GM10266 (cell line): Measurements from ENCODE around the gene B4GALNT2.
A peak's percentile ranks its signal among the peaks of the same experiment; 100 is the strongest.
"Not testable (repeated sequence)": the region's sequence is repeated elsewhere in the genome, so short reads cannot be mapped to it uniquely, and the experiment has no call there.

Source experiments
- DNase-seq: peaks from one replicate; pipeline ENCODE4 v3.0.0; 2012; ENCODE audit errors: extremely low spot score
- CTCF ChIP-seq: IDR thresholded peaks from 2 replicates; pipeline ENCODE4 v1.5.1; 2012; ENCODE audit warnings: mild to moderate bottlenecking, low read depth; ENCODE audit not compliant: control insufficient read depth, insufficient read depth; ENCODE audit errors: missing control alignments

The B4GALNT2 gene

GRCh38 chr17:49168706-49169105 lies 36.1 kb downstream of the B4GALNT2 start:
- TF ChIP-seq CTCF: no peak
- DNase-seq: no peak

DNA sequence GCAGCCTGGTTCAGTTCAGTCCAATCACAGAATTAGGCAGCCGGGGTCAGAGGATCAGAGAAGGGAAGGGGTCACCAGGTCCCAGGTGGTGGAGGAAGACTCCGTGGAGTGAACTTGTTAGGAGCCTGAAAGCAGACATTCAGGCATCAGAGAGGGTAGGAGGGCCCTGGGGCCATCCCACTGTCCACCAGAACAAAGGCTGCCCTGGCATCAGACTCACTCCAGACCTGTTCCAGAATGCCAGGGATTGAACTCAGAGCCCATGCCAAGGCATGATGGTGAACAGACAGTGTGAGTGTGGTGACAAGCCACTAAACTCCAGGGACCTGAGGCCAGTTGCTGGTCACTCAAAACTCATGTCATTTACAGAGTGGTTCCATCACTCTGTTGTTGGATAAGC lies 37.6 kb downstream of the B4GALNT2 start:
- DNase-seq: no peak
- no peak for TF ChIP-seq CTCF

GRCh38 chr17:49170711-49171110 lies 38.1 kb downstream of the B4GALNT2 start:
- not testable (repeated sequence) for DNase-seq

DNA sequence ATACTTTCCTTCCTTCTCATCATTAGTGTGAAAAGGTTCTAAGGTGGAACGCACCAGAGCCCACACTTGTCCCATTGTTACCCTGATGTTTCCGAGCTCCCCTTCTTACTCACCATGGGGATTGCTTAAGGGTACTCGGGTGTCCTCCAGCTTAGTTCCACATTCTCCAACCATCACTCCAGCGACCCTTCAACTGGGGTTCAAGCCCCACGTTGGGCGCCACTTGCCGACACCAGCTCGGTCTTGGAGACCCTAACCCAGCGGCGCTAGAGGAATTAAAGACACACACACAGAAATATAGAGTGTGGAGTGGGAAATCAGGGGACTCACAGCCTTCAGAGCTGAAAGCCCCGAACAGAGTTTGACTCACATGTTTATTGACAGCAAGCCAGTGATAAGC lies 43.4 kb downstream of the B4GALNT2 start:
- not testable (repeated sequence) for DNase-seq

- peak; percentile 62 for DNase-seq
- peak; percentile 79 for TF ChIP-seq CTCF
Observed at GRCh38 chr17:49180303-49180702, 47.7 kb downstream of the B4GALNT2 start.

DNA sequence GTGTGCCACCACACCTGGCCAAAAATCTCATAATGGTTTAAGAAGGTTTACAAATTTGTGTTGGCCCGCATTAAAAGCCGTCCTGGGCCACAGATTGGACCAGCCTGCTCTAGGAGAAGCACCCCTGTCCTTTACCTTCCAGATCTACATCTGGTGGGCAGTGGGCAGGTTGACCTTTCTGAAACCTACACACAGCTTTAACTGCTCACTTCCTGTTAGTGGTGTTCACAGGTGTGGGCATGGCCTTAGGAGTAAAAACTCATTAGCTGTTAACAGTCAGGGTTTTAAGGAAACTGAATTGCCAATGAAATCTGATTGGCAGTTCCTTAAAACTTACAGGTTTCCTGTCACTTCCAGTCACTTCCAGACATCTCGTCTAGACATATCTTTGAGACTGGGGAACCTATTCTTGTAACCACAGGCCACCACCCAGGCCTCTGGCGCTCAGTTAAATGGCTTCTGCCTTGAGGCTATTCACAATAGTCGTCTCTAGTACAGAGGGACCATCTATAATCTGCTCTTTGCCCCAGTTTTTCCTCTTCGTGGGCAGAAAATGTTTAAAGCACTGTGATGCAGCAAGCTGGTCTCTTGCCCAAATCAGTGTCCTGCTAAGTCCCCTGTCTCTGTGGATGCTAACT lies 48.5 kb downstream of the B4GALNT2 start:
- no peak for TF ChIP-seq CTCF
- no peak for DNase-seq

DNA sequence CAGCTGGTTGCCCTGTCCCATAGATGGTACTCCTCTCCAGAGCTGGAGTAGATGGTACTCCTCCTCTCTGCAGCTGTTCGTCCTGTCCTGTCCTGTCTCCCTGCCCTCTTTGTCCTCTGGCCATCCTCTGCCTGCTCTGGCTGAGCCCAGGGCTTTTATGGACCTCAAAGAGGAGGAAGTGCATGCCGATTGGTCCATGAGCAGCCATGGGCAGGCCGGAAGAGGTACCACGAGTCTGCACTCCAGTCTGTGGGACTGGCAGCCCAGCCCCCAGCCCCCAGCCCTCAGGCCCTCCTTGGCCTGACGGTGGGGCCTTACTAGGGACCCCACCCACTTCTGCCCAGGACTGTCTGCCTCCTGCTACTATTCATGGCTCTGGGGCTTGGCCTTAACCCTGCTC lies 50.8 kb downstream of the B4GALNT2 start:
- TF ChIP-seq CTCF: no peak
- no peak for DNase-seq

- no peak for TF ChIP-seq CTCF
Observed at GRCh38 chr17:49183801-49184200, 51.2 kb downstream of the B4GALNT2 start.

GRCh38 chr17:49184522-49184921 lies 52.0 kb downstream of the B4GALNT2 start:
- not testable (repeated sequence) for DNase-seq

More at GRCh38 chr17:49183801-49184200, 51.2 kb downstream of the B4GALNT2 start:
- no peak for DNase-seq

DNA sequence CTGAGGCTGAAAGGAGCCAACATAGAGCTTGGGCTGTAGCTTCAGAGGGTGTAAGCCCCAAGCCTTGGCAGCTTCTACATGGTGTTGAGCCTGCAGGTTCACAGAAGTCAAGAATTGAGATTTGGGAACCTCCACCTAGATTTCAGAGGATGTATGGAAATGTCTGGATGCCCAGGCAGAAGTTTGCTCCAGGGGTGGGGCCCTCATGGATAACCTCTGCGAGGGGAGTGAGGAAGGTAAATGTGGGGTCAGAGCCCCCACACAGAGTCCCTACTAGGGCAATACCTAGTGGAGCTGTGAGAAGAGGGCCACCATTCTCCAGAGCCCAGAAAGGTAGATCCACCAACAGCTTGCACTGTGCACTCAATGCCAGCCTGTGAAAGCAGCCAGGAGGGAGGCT lies 52.8 kb downstream of the B4GALNT2 start:
- not testable (repeated sequence) for DNase-seq
